ENCODE results near the gene DEPDC5. TPM values are rescaled to one million over a fixed set of nuclear protein-coding genes. Genes with fewer than 3 reads are reported as not detected.
"Not testable (repeated sequence)": the region's sequence is repeated elsewhere in the genome, so short reads cannot be mapped to it uniquely, and the experiment has no call there.

Gene DEPDC5
- total RNA-seq, 1 donor from 2014 or later: 13.6 TPM

- H3K4me3 ChIP-seq (ENCODE audit: low read depth, low read length): no peak overlapping the region
- H3K27me3 ChIP-seq (ENCODE audit: control insufficient read depth, insufficient read depth, low read length): no peaks in the 10 kb centered on the region
- DNase-seq (ENCODE audit: low read depth): no peak
- no peak for TF ChIP-seq CTCF (IDR thresholded peaks at IDR 0.05; ENCODE audit: insufficient read depth, low read length, poor library complexity, severe bottlenecking)
- no peaks in the 10 kb centered on the region for H3K36me3 ChIP-seq (ENCODE audit: control insufficient read depth, insufficient read depth, low read length)
Measured at GRCh38 chr22:31736458-31736857, 17.4 kb upstream of the DEPDC5 start.

- H3K27me3 ChIP-seq (ENCODE audit: control insufficient read depth, insufficient read depth, low read length): no peaks in the 10 kb centered on the region
- no peak for DNase-seq (ENCODE audit: low read depth)
- H3K4me3 ChIP-seq (ENCODE audit: low read depth, low read length): no peak overlapping the region
- no peaks in the 10 kb centered on the region for H3K36me3 ChIP-seq (ENCODE audit: control insufficient read depth, insufficient read depth, low read length)
- TF ChIP-seq CTCF (IDR thresholded peaks at IDR 0.05; ENCODE audit: insufficient read depth, low read length, poor library complexity, severe bottlenecking): no peak
Measured at GRCh38 chr22:31737932-31738331, 15.9 kb upstream of the DEPDC5 start.

GRCh38 chr22:31738566-31738965 lies 15.3 kb upstream of the DEPDC5 start:
- no peak for TF ChIP-seq CTCF (IDR thresholded peaks at IDR 0.05; ENCODE audit: insufficient read depth, low read length, poor library complexity, severe bottlenecking)
- H3K4me3 ChIP-seq (ENCODE audit: low read depth, low read length): no peak overlapping the region
- no peaks in the 10 kb centered on the region for H3K36me3 ChIP-seq (ENCODE audit: control insufficient read depth, insufficient read depth, low read length)

GRCh38 chr22:31739795-31740201 lies 14.0 kb upstream of the DEPDC5 start:
- no peak for TF ChIP-seq CTCF (IDR thresholded peaks at IDR 0.05; ENCODE audit: insufficient read depth, low read length, poor library complexity, severe bottlenecking)
- H3K27me3 ChIP-seq (ENCODE audit: control insufficient read depth, insufficient read depth, low read length): no peaks in the 10 kb centered on the region
- no peaks in the 10 kb centered on the region for H3K36me3 ChIP-seq (ENCODE audit: control insufficient read depth, insufficient read depth, low read length)
- no peak for DNase-seq (ENCODE audit: low read depth)
- H3K4me3 ChIP-seq (ENCODE audit: low read depth, low read length): no peak overlapping the region

More at GRCh38 chr22:31738566-31738965, 15.3 kb upstream of the DEPDC5 start:
- no peaks in the 10 kb centered on the region for H3K27me3 ChIP-seq (ENCODE audit: control insufficient read depth, insufficient read depth, low read length)
- DNase-seq (ENCODE audit: low read depth): no peak

- not testable (repeated sequence) for DNase-seq (ENCODE audit: low read depth); H3K36me3 ChIP-seq (ENCODE audit: control insufficient read depth, insufficient read depth, low read length); H3K27me3 ChIP-seq (ENCODE audit: control insufficient read depth, insufficient read depth, low read length); H3K4me3 ChIP-seq (ENCODE audit: low read depth, low read length)
Measured at GRCh38 chr22:31740314-31740713, 13.5 kb upstream of the DEPDC5 start.

GRCh38 chr22:31742115-31742514 lies 11.7 kb upstream of the DEPDC5 start:
- H3K4me3 ChIP-seq (ENCODE audit: low read depth, low read length): no peak overlapping the region
- no peaks in the 10 kb centered on the region for H3K27me3 ChIP-seq (ENCODE audit: control insufficient read depth, insufficient read depth, low read length)
- no peak for TF ChIP-seq CTCF (IDR thresholded peaks at IDR 0.05; ENCODE audit: insufficient read depth, low read length, poor library complexity, severe bottlenecking)
- no peak for DNase-seq (ENCODE audit: low read depth)
- H3K36me3 ChIP-seq (ENCODE audit: control insufficient read depth, insufficient read depth, low read length): no peaks in the 10 kb centered on the region

Measured in kidney epithelial cell (primary cell).